K562 (cell line): ENCODE measurements around the gene GTF3C4.

ENCODE experiments used
- ESRRA ChIP-seq: fragments of 450-650 bp; IDR thresholded peaks from 2 replicates; pipeline ENCODE4 v1.6.1; 2014; ENCODE audit warnings: low read depth, mild to moderate bottlenecking, moderate library complexity, borderline replicate concordance
- ZNF316 ChIP-seq: fragments of 450-650 bp; IDR thresholded peaks from 2 replicates; pipeline ENCODE4 v1.6.1; 2016
- TF ChIP-seq, protein P1 (sequence below), 2 experiments: IDR thresholded peaks; 2 replicates each; pipeline ENCODE4 v1.6.1; 2012; ENCODE audit warnings: improper control_type of control experiment in 2 of 2, low read depth in 2 of 2, low read length in 2 of 2, borderline replicate concordance in 1 of 2

DNA sequence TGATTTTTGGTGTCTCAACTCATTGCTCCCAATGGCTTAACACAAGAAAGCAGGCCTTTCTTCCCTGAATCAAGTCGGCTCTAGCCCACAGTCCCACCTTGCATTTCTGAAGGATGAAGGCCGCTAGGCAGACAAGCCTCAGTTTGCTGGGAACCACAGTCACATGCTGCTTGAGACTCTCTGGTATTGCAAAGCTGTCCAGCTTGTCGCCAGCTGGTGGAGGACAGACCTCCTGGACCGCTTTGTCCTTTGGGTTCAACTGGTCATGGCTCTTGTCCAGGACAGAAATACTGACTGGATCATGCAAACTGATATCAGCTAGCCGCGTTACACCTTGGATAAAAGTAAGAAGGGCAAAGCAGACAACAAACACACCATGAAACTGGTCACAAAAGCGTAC is 23.5 kb upstream of the GTF3C4 start:
- TF ChIP-seq, protein P1, sequence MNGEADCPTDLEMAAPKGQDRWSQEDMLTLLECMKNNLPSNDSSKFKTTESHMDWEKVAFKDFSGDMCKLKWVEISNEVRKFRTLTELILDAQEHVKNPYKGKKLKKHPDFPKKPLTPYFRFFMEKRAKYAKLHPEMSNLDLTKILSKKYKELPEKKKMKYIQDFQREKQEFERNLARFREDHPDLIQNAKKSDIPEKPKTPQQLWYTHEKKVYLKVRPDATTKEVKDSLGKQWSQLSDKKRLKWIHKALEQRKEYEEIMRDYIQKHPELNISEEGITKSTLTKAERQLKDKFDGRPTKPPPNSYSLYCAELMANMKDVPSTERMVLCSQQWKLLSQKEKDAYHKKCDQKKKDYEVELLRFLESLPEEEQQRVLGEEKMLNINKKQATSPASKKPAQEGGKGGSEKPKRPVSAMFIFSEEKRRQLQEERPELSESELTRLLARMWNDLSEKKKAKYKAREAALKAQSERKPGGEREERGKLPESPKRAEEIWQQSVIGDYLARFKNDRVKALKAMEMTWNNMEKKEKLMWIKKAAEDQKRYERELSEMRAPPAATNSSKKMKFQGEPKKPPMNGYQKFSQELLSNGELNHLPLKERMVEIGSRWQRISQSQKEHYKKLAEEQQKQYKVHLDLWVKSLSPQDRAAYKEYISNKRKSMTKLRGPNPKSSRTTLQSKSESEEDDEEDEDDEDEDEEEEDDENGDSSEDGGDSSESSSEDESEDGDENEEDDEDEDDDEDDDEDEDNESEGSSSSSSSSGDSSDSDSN (IDR thresholded peaks at IDR 0.05; ENCODE audit: borderline replicate concordance in 1 of 2, low read depth in 2 of 2, low read length in 2 of 2): no peak
- TF ChIP-seq ZNF316 (no peak), ESRRA (no peak)
